LNCAP (cell line): ENCODE data around the gene CES2.

Experiments
- CTCF ChIP-seq: fragments of 450-650 bp; IDR thresholded peaks from 2 replicates; pipeline ENCODE4 v1.5.1; 2017; ENCODE audit warnings: mild to moderate bottlenecking

The CES2 gene

GRCh38 chr16:66973716-66974115 lies 38.4 kb downstream of the CES2 start:
- TF ChIP-seq CTCF = no peak

GRCh38 chr16:66975302-66975893 lies 40.1 kb downstream of the CES2 start:
- TF ChIP-seq CTCF = no peak

- no peak for TF ChIP-seq CTCF
Observed at GRCh38 chr16:66976746-66977145, 41.4 kb downstream of the CES2 start.

GRCh38 chr16:66977341-66978113 lies 42.2 kb downstream of the CES2 start:
- peak; percentile 92 for TF ChIP-seq CTCF

- no peak for TF ChIP-seq CTCF
Observed at GRCh38 chr16:66979011-66979717, 43.8 kb downstream of the CES2 start.

- no peak for TF ChIP-seq CTCF
Observed at GRCh38 chr16:66983033-66983432, 47.7 kb downstream of the CES2 start.

- TF ChIP-seq CTCF = no peak
Observed at GRCh38 chr16:66984892-66985311, 49.6 kb downstream of the CES2 start.
